ENCODE results near the gene TACR3. TPM values are rescaled to one million over a fixed set of nuclear protein-coding genes. Genes with fewer than 3 reads are reported as not detected.
"Not testable (repeated sequence)": the region's sequence is repeated elsewhere in the genome, so short reads cannot be mapped to it uniquely, and the experiment has no call there.

Gene TACR3
- not detected in 2 replicates for total RNA-seq

- TF ChIP-seq CTCF (conservative IDR thresholded peaks at IDR 0.05; ENCODE audit: low read depth, low read length): no peak
- H3K4me3 ChIP-seq (ENCODE audit: low read depth, low read length): peak within 1 kb of the TSS; percentile 16
These were observed at the start of gene TACR3 for GRCh38 chr4:103719830-103720207. TSS of gene TACR3 (minus strand) at chr4:103719985. CDS start at chr4:103719675, 310 bp downstream.

GRCh38 chr4:103757631-103758030 lies 37.8 kb upstream of the TACR3 start:
- DNase-seq (ENCODE audit: low read depth): no peak
- no peak overlapping the region for H3K4me3 ChIP-seq (ENCODE audit: low read depth, low read length)
- no peak for TF ChIP-seq CTCF (conservative IDR thresholded peaks at IDR 0.05; ENCODE audit: low read depth, low read length)

More at GRCh38 chr4:103719830-103720207, at the start of gene TACR3:
- no peak for DNase-seq (ENCODE audit: low read depth)

GRCh38 chr4:103756741-103757140 lies 37.0 kb upstream of the TACR3 start:
- no peak for TF ChIP-seq CTCF (conservative IDR thresholded peaks at IDR 0.05; ENCODE audit: low read depth, low read length)
- H3K4me3 ChIP-seq (ENCODE audit: low read depth, low read length): no peak overlapping the region
- DNase-seq (ENCODE audit: low read depth): no peak

- no peak overlapping the region for H3K4me3 ChIP-seq (ENCODE audit: low read depth, low read length)
- no peak for TF ChIP-seq CTCF (conservative IDR thresholded peaks at IDR 0.05; ENCODE audit: low read depth, low read length)
- DNase-seq (ENCODE audit: low read depth): peak; percentile 50
These were observed 35.1 kb upstream of the TACR3 start for GRCh38 chr4:103754844-103755243.

GRCh38 chr4:103753868-103754653 lies 34.3 kb upstream of the TACR3 start:
- no peak for TF ChIP-seq CTCF (conservative IDR thresholded peaks at IDR 0.05; ENCODE audit: low read depth, low read length)
- DNase-seq (ENCODE audit: low read depth): no peak
- no peak overlapping the region for H3K4me3 ChIP-seq (ENCODE audit: low read depth, low read length)

- not testable (repeated sequence) for DNase-seq (ENCODE audit: low read depth); H3K4me3 ChIP-seq (ENCODE audit: low read depth, low read length)
These were observed 3.4 kb upstream of the TACR3 start for GRCh38 chr4:103723150-103723549.

- H3K4me3 ChIP-seq (ENCODE audit: low read depth, low read length): no peak overlapping the region
- DNase-seq (ENCODE audit: low read depth): no peak
- no peak for TF ChIP-seq CTCF (conservative IDR thresholded peaks at IDR 0.05; ENCODE audit: low read depth, low read length)
These were observed 1.5 kb upstream of the TACR3 start for GRCh38 chr4:103721251-103721650.
